IMR-90 (cell line): Measurements from ENCODE around the gene CALHM1. TPM values are rescaled to one million over a fixed set of nuclear protein-coding genes. Genes with fewer than 3 reads are reported as not detected.

Experiments used
- ATAC-seq: fragments of 200-7000 bp; cut with Tn5 transposase; 2 replicates; pipeline ENCODE4 v1.9.1; 2020; ENCODE audit warnings: low read depth, mild to moderate bottlenecking, moderate library complexity
- BruUV-seq: library from RNA; stranded (reverse); fragments of 400-500 nt; replicated peaks from 2 replicates; lab custom pipeline; 2021; lab: Mats Ljungman, UMichigan
- CTCF ChIA-PET: fragments of 300-600 bp; formaldehyde crosslinking; extraction: SDS; loops from one replicate; lab custom pipeline; 2021; ENCODE audit warnings: antibody characterized with exemption; lab: Yijun Ruan, JAX
- POLR2A ChIA-PET: fragments of 300-600 bp; sonication (Branson Sonifier 250); formaldehyde crosslinking; loops from one replicate; lab custom pipeline; 2022; ENCODE audit warnings: antibody characterized with exemption; ENCODE audit not compliant: unreplicated experiment; lab: Charles Lee
- DNase-seq: peaks from one replicate; pipeline ENCODE4 v3.0.0; 2013
- H2AFZ ChIP-seq: replicated peaks from 2 replicates; pipeline ENCODE3; 2013; ENCODE audit warnings: low read length, mild to moderate bottlenecking; ENCODE audit not compliant: poor library complexity
- H2AK5ac ChIP-seq: 2 replicates; pipeline ENCODE4 v1.6.1; 2013; ENCODE audit warnings: low read depth, low read length, inconsistent platforms
- H2AK9ac ChIP-seq: replicated peaks from 2 replicates; pipeline ENCODE3; 2013; ENCODE audit warnings: mild to moderate bottlenecking, low read depth, low read length, moderate library complexity; ENCODE audit not compliant: poor library complexity
- H2BK120ac ChIP-seq: 2 replicates; pipeline ENCODE4 v1.6.1; 2013; ENCODE audit warnings: low read depth, low read length, inconsistent platforms
- H2BK15ac ChIP-seq: 3 replicates; pipeline ENCODE4 v1.6.1; 2013; ENCODE audit warnings: low read depth, low read length, inconsistent platforms
- H2BK20ac ChIP-seq: 2 replicates; pipeline ENCODE4 v1.6.1; 2013; ENCODE audit warnings: low read depth, mild to moderate bottlenecking, inconsistent platforms, low read length, moderate library complexity
- H2BK5ac ChIP-seq: 2 replicates; pipeline ENCODE4 v1.6.1; 2013; ENCODE audit warnings: mild to moderate bottlenecking, low read depth, low read length, inconsistent platforms; ENCODE audit not compliant: poor library complexity, severe bottlenecking
- H3K14ac ChIP-seq: replicated peaks from 2 replicates; pipeline ENCODE4 v1.6.1; 2013; ENCODE audit warnings: low read depth, low read length, inconsistent platforms
- H3K18ac ChIP-seq: 2 replicates; pipeline ENCODE4 v1.6.1; 2013; ENCODE audit warnings: low read depth, low read length, control low read depth
- H3K23ac ChIP-seq: 2 replicates; pipeline ENCODE4 v1.6.1; 2013; ENCODE audit warnings: low read depth, low read length, inconsistent platforms
- H3K27ac ChIP-seq: 2 replicates; pipeline ENCODE4 v1.5.1; 2013; ENCODE audit warnings: mild to moderate bottlenecking, control low read depth, low read length; ENCODE audit not compliant: insufficient read depth
- H3K27me3 ChIP-seq: 2 replicates; pipeline ENCODE4 v1.6.1; 2013; ENCODE audit warnings: low read length; ENCODE audit not compliant: control insufficient read depth, insufficient read depth
- H3K36me3 ChIP-seq: 2 replicates; pipeline ENCODE4 v1.6.1; 2013; ENCODE audit warnings: low read length, mixed read lengths; ENCODE audit not compliant: control insufficient read depth, insufficient read depth
- H3K4ac ChIP-seq: 2 replicates; pipeline ENCODE4 v1.6.1; 2013; ENCODE audit warnings: low read depth, low read length, inconsistent platforms
- H3K4me1 ChIP-seq: 2 replicates; pipeline ENCODE4 v1.6.1; 2013; ENCODE audit warnings: low read length, mixed read lengths; ENCODE audit not compliant: control insufficient read depth, insufficient read depth
- H3K4me2 ChIP-seq: 2 replicates; pipeline ENCODE4 v1.6.1; 2013; ENCODE audit warnings: low read depth, mild to moderate bottlenecking, control low read depth, low read length, moderate library complexity
- H3K4me3 ChIP-seq: 2 replicates; pipeline ENCODE4 v1.5.1; 2013; ENCODE audit warnings: low read depth, mild to moderate bottlenecking, control low read depth, low read length, moderate library complexity; ENCODE audit not compliant: insufficient read depth
- H3K56ac ChIP-seq: 2 replicates; pipeline ENCODE4 v1.6.1; 2013; ENCODE audit warnings: low read length, inconsistent platforms; ENCODE audit not compliant: insufficient read depth; ENCODE audit errors: extremely low read depth
- H3K79me1 ChIP-seq, 2 experiments: 2 replicates each; pipeline ENCODE4 v1.6.1; 2013; ENCODE audit warnings: low read length in 2 of 2, inconsistent platforms in 1 of 2, low read depth in 1 of 2
- H3K9ac ChIP-seq: 2 replicates; pipeline ENCODE4 v1.6.1; 2013; ENCODE audit warnings: low read depth, low read length, control low read depth
- H3K9me1 ChIP-seq: 2 replicates; pipeline ENCODE4 v1.6.1; 2013; ENCODE audit warnings: low read length, inconsistent platforms; ENCODE audit not compliant: insufficient read depth
- H3K9me3 ChIP-seq: 2 replicates; pipeline ENCODE4 v1.6.1; 2013; ENCODE audit warnings: low read length; ENCODE audit not compliant: control insufficient read depth, insufficient read depth
- H4K20me1 ChIP-seq: 2 replicates; pipeline ENCODE4 v1.6.1; 2013; ENCODE audit warnings: low read length, inconsistent platforms; ENCODE audit not compliant: insufficient read depth
- H4K5ac ChIP-seq: 2 replicates; pipeline ENCODE4 v1.6.1; 2013; ENCODE audit warnings: mild to moderate bottlenecking, low read depth, low read length, control low read depth
- H4K8ac ChIP-seq, 2 experiments: 2 replicates each; pipeline ENCODE4 v1.6.1; 2013; ENCODE audit warnings: low read depth in 2 of 2, low read length in 2 of 2, control low read depth in 1 of 2, inconsistent platforms in 1 of 2
- H4K91ac ChIP-seq: 2 replicates; pipeline ENCODE4 v1.6.1; 2013; ENCODE audit warnings: low read depth, low read length, inconsistent platforms; ENCODE audit not compliant: insufficient read depth
- BHLHE40 ChIP-seq: fragments of 150-350 bp; IDR thresholded peaks from 2 replicates; pipeline ENCODE4 v1.6.1; 2016; ENCODE audit warnings: mild to moderate bottlenecking, low read depth, low read length
- CHD1 ChIP-seq: IDR thresholded peaks from 2 replicates; pipeline ENCODE4 v1.6.1; 2012; ENCODE audit warnings: low read depth, low read length, improper control_type of control experiment
- CTCF ChIP-seq: conservative IDR thresholded peaks from 2 replicates; pipeline ENCODE4 v1.5.1; 2012; ENCODE audit warnings: mild to moderate bottlenecking, low read depth, low read length, improper control_type of control experiment
- FOS ChIP-seq: fragments of 150-350 bp; IDR thresholded peaks from 2 replicates; pipeline ENCODE4 v1.6.1; 2016; ENCODE audit warnings: low read depth, low read length
- MAFK ChIP-seq: IDR thresholded peaks from 2 replicates; pipeline ENCODE4 v1.6.1; 2012; ENCODE audit warnings: low read depth, low read length, improper control_type of control experiment
- POLR2A ChIP-seq: IDR thresholded peaks from 2 replicates; pipeline ENCODE4 v1.6.1; 2012; ENCODE audit warnings: mild to moderate bottlenecking, low read depth, low read length
- WGBS, 2 experiments: methylation state at CpG; one replicate each; pipeline versions ENCODE4 v1.1.5 to v1.1.7; 2013; ENCODE audit warnings: missing lambda C conversion rate in 2 of 2; ENCODE audit not compliant: insufficient read length in 1 of 2; ENCODE audit errors: extremely low coverage in 2 of 2; 5-methylcytosine and 5-hydroxymethylcytosine counted together
- dilution Hi-C: fragments of 300-500 bp; cut with HindIII; formaldehyde crosslinking; loops from one replicate; pipeline ENCODE4 v1.14.3; 2018; ENCODE audit warnings: low sequenced_read_pairs; ENCODE audit not compliant: unreplicated experiment
- in situ Hi-C: fragments of 300-500 bp; cut with MboI; formaldehyde crosslinking; loops from 3 replicates; pipeline ENCODE4 v1.14.3; 2019; ENCODE audit warnings: low sequenced_read_pairs, inconsistent platforms, mixed read lengths
- intact Hi-C: fragments of 100-400 bp; cut with micrococcal nuclease; formaldehyde crosslinking; loops from 2 replicates; pipeline ENCODE4 v1.10.0; 2022
- polyA plus RNA-seq, 3 experiments: library from polyadenylated mRNA; depleted of rRNA; stranded (reverse); fragments of >200 nt; gene quantifications; 2 replicates each; pipeline ENCODE4 v1.2.3, GENCODE V29; 2012; ENCODE audit warnings: low replicate concordance in 1 of 3
- total RNA-seq: library from RNA; depleted of rRNA; stranded (reverse); fragments of >200 nt; gene quantifications from 2 replicates; pipeline ENCODE4 v1.2.3, GENCODE V29; 2012

Gene CALHM1
- total and polyA plus RNA-seq, 2 of the 4 experiments (the other 2 are of a cell fraction), result not detected

- ATAC-seq (no peak), DNase-seq (no peak)
- H3K23ac ChIP-seq, result no peak overlapping the region
- peaks cover 3% of the 10 kb centered on the region for H3K4me1 ChIP-seq
- no peaks in the 10 kb centered on the region for H4K20me1 ChIP-seq
- H3K56ac ChIP-seq, result no peak overlapping the region
- ChIA-PET CTCF (no interaction called here), POLR2A (no interaction called here)
- no peak overlapping the region for H2BK120ac ChIP-seq
- H2AK9ac ChIP-seq, result no peak overlapping the region
- H4K8ac ChIP-seq, result no peak overlapping the region
- 47% methylated on average over 3 of the region's 5 CpGs; no CpG with 5 or more reads in 1 of the 2 experiments for WGBS, 2 experiments
- no peak overlapping the region for H3K9ac ChIP-seq
- TF ChIP-seq MAFK, result no peak
- TF ChIP-seq BHLHE40, result no peak
- no peak for TF ChIP-seq FOS
- no peak for TF ChIP-seq CHD1
- TF ChIP-seq POLR2A, result no peak
- no peak for TF ChIP-seq CTCF
- peak overlapping the region; percentile 59 for H2AFZ ChIP-seq
- no peak overlapping the region for H2BK20ac ChIP-seq
- no peak overlapping the region for H4K5ac ChIP-seq
- no peak overlapping the region for H4K91ac ChIP-seq
- H3K4me2 ChIP-seq, result no peak overlapping the region
- no peaks in the 10 kb centered on the region for H3K9me3 ChIP-seq
- no peak overlapping the region for H2BK15ac ChIP-seq
- intact Hi-C loops, result no loop called here
- H3K4me3 ChIP-seq, result no peak overlapping the region
- H2BK5ac ChIP-seq, result no peak overlapping the region
- H2AK5ac ChIP-seq, result no peak overlapping the region
- H3K18ac ChIP-seq, result no peak overlapping the region
- dilution Hi-C loops, result no loop called here
- H3K79me1 ChIP-seq, result no peaks in the 10 kb centered on the region
- no peaks in the 10 kb centered on the region for H3K36me3 ChIP-seq
- in situ Hi-C loops, result no loop called here
- no peak overlapping the region for H3K4ac ChIP-seq
- no TSS peak for BruUV-seq
- peaks cover 31% of the 10 kb centered on the region for H3K27me3 ChIP-seq
- H3K9me1 ChIP-seq, result no peaks in the 10 kb centered on the region; the same call in 1 of the 2 replicates
- no peak overlapping the region for H3K14ac ChIP-seq
- H3K27ac ChIP-seq, result no peak overlapping the region
Observed at GRCh38 chr10:103469201-103469600, 10.5 kb upstream of the CALHM1 start.
